ENCODE data around the gene LSM12. TPM values are rescaled to one million over a fixed set of nuclear protein-coding genes. Genes with fewer than 3 reads are reported as not detected.

The LSM12 gene
- total RNA-seq, 4 donors from 2014 or later, result 27.3 to 44.3 (median 36.9) TPM

DNA sequence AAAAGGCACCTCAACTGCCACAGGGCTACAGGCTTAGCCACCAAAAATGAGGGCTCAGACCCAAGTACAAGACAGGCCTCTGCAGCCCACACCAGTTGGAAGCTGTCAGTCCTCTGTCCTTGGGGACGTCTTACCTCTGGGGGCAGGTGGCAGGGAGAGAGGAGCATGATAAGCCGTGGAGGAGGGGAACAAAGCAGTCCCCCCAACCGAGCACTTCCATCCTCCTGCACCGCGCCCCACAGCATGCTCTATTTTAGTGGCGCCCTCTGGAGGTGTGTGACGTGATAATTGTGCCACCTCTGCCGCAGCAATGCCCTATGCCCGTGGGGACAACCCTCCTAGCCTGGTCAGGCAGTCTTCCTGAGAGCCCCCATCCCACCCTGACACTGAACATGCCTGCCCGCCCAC lies 17.7 kb upstream of the LSM12 start:
- no peak overlapping the region for H3K27ac ChIP-seq
- 61 to 71% methylated on average over 5 to 6 of the region's 10 CpGs for WGBS, 2 donors
- no peak for TF ChIP-seq POLR2A (IDR thresholded peaks at IDR 0.05)
- TF ChIP-seq, protein P1, sequence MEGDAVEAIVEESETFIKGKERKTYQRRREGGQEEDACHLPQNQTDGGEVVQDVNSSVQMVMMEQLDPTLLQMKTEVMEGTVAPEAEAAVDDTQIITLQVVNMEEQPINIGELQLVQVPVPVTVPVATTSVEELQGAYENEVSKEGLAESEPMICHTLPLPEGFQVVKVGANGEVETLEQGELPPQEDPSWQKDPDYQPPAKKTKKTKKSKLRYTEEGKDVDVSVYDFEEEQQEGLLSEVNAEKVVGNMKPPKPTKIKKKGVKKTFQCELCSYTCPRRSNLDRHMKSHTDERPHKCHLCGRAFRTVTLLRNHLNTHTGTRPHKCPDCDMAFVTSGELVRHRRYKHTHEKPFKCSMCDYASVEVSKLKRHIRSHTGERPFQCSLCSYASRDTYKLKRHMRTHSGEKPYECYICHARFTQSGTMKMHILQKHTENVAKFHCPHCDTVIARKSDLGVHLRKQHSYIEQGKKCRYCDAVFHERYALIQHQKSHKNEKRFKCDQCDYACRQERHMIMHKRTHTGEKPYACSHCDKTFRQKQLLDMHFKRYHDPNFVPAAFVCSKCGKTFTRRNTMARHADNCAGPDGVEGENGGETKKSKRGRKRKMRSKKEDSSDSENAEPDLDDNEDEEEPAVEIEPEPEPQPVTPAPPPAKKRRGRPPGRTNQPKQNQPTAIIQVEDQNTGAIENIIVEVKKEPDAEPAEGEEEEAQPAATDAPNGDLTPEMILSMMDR (IDR thresholded peaks at IDR 0.05), result peak in 2 of 6 experiments; percentile 12 to 27

GRCh38 chr17:44083250-44083849 lies 16.9 kb upstream of the LSM12 start:
- Histone ChIP-seq H3K27ac (no peak overlapping the region), H3K27me3 (no peaks in the 10 kb centered on the region), H3K4me3 (no peak overlapping the region), H3K36me3 (peaks cover 29 to 100% (median 34%) of the 10 kb centered on the region in 3 donors), H3K9me3 (no peaks in the 10 kb centered on the region), H3K4me1 (peaks cover 7 to 24% (median 9%) of the 10 kb centered on the region in 3 donors)
- no peak for DNase-seq
- intact Hi-C loops (cut with DNase I), result no loop called here
- TF ChIP-seq, protein P1 (IDR thresholded peaks at IDR 0.05), result peak in 2 of 6 experiments; percentile 11 to 36
- TF ChIP-seq POLR2A (IDR thresholded peaks at IDR 0.05), result no peak
- WGBS, 2 donors, result 94% methylated on average over 3 of the region's 12 CpGs; no CpG with 5 or more reads in 1 of the 2 donors

More for the DNA sequence above, 17.7 kb upstream of the LSM12 start:
- Histone ChIP-seq H3K9me3 (no peaks in the 10 kb centered on the region), H3K4me3 (no peak overlapping the region), H3K4me1 (peaks cover 7 to 27% (median 9%) of the 10 kb centered on the region in 3 donors), H3K27me3 (no peaks in the 10 kb centered on the region), H3K36me3 (peaks cover 27 to 100% (median 31%) of the 10 kb centered on the region in 3 donors)
- intact Hi-C loops (cut with DNase I), result no loop called here
- DNase-seq, result no peak

GRCh38 chr17:44082256-44082927 lies 15.9 kb upstream of the LSM12 start:
- Histone ChIP-seq H3K4me1 (peaks cover 5 to 14% (median 10%) of the 10 kb centered on the region in 3 donors), H3K36me3 (peaks cover 31 to 100% (median 43%) of the 10 kb centered on the region in 3 donors), H3K9me3 (no peaks in the 10 kb centered on the region), H3K4me3 (no peak overlapping the region), H3K27me3 (no peaks in the 10 kb centered on the region), H3K27ac (no peak overlapping the region)
- TF ChIP-seq, protein P1 (IDR thresholded peaks at IDR 0.05), result no peak
- no peak for TF ChIP-seq POLR2A (IDR thresholded peaks at IDR 0.05)
- intact Hi-C loops (cut with DNase I), result no loop called here
- 82% methylated on average over 12 to 17 of the region's 21 CpGs for WGBS, 2 donors
- DNase-seq, result no peak

GRCh38 chr17:44081681-44082080 lies 15.2 kb upstream of the LSM12 start:
- Histone ChIP-seq H3K27me3 (no peaks in the 10 kb centered on the region), H3K36me3 (peaks cover 38 to 100% (median 50%) of the 10 kb centered on the region in 3 donors), H3K27ac (no peak overlapping the region), H3K4me1 (peaks cover 0 to 7% (median 6%) of the 10 kb centered on the region in 3 donors), H3K9me3 (no peaks in the 10 kb centered on the region), H3K4me3 (no peak overlapping the region)
- 73 to 92% methylated on average over 2 to 3 of the region's 3 CpGs for WGBS, 2 donors
- intact Hi-C loops (cut with DNase I), result no loop called here
- no peak for TF ChIP-seq POLR2A (IDR thresholded peaks at IDR 0.05)
- TF ChIP-seq, protein P1 (IDR thresholded peaks at IDR 0.05), result no peak
- no peak for DNase-seq
